Skeletal muscle satellite cell (primary cell): ENCODE data around the gene IFT43.

Experiments
- H3K27me3 ChIP-seq: 2 replicates; pipeline ENCODE4 v1.7.0; 2013; ENCODE audit warnings: low read length; ENCODE audit not compliant: control insufficient read depth, insufficient read depth
- H3K36me3 ChIP-seq: 2 replicates; pipeline ENCODE4 v1.7.0; 2013; ENCODE audit warnings: mild to moderate bottlenecking, control low read depth, low read length; ENCODE audit not compliant: insufficient read depth
- H3K4me1 ChIP-seq: 2 replicates; pipeline ENCODE4 v1.7.0; 2013; ENCODE audit warnings: low read length; ENCODE audit not compliant: control insufficient read depth, insufficient read depth
- H3K4me2 ChIP-seq: 2 replicates; pipeline ENCODE4 v1.7.0; 2013; ENCODE audit warnings: mild to moderate bottlenecking, low read length
- H3K4me3 ChIP-seq: 2 replicates; pipeline ENCODE4 v1.7.0; 2013; ENCODE audit warnings: low read length
- H3K9ac ChIP-seq: 2 replicates; pipeline ENCODE4 v1.7.0; 2013; ENCODE audit warnings: mild to moderate bottlenecking, low read depth, low read length, moderate library complexity
- H3K9me3 ChIP-seq: replicated peaks from 2 replicates; pipeline ENCODE4 v1.7.0; 2013; ENCODE audit warnings: mild to moderate bottlenecking, control low read depth, low read length

The IFT43 gene

DNA sequence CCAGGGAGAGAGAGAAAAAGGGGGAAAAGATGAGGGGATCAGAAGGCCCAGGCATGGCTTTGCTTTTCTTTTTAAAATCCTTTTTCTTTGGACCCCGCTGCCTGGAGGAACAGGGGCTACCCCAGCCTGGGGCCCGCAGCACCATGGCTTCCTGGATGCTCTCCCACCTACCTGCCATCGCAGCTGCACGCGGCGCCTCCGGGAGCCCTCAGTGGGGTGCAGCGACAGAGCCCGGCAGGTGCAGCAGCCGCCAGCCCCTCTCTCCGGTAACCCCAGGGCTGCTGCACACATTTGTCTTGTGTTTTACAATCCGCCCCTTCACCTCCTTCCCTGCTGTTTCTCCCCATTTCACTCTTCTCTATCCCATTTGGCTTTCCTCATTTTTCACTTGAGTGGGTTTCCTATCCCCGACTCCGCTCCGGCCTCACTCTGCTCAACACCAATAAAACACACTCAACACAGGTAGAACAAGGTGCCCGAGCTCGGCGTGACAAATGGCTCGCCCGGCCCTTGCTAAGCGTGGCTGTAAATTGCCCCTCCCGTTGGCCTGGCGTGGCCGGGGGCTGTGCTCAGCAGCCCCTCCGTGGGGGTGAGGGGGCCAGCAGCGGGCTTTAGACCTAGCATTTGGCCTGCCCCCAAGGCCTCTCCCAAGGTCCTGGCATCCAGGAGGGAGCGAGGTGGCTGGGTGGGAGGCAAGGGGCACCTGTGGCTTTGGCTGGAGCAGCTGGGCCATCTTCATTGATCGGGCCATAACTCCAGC, 113.5 kb downstream of the IFT43 start:
- H3K36me3 ChIP-seq, result no peaks in the 10 kb centered on the region
- H3K27me3 ChIP-seq, result peaks cover 40% of the 10 kb centered on the region
- H3K9ac ChIP-seq, result no peak overlapping the region
- H3K4me1 ChIP-seq, result no peaks in the 10 kb centered on the region
- no peak overlapping the region for H3K4me2 ChIP-seq
- no peak overlapping the region for H3K4me3 ChIP-seq
- no peaks in the 10 kb centered on the region for H3K9me3 ChIP-seq

DNA sequence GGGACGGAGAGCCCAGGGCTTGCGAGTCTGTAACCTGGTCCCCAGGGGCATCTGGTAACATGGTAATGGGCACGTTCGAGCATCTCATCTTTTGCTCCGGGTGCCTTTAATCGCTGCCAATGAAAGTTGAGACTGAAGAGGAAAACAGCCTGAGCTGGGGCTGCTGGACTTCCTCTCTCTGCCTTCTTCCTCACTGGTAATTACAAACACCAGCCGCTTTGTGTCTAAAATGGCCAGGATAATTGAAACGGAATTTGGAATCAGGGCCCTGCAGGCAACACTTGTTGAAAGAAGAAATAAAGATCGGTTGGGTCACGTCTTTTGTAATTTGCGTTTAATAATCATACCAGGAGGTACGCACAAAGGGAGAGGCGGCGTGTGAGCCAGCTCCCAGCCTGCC, 114.7 kb downstream of the IFT43 start:
- no peak overlapping the region for H3K4me3 ChIP-seq
- H3K9ac ChIP-seq, result no peak overlapping the region

DNA sequence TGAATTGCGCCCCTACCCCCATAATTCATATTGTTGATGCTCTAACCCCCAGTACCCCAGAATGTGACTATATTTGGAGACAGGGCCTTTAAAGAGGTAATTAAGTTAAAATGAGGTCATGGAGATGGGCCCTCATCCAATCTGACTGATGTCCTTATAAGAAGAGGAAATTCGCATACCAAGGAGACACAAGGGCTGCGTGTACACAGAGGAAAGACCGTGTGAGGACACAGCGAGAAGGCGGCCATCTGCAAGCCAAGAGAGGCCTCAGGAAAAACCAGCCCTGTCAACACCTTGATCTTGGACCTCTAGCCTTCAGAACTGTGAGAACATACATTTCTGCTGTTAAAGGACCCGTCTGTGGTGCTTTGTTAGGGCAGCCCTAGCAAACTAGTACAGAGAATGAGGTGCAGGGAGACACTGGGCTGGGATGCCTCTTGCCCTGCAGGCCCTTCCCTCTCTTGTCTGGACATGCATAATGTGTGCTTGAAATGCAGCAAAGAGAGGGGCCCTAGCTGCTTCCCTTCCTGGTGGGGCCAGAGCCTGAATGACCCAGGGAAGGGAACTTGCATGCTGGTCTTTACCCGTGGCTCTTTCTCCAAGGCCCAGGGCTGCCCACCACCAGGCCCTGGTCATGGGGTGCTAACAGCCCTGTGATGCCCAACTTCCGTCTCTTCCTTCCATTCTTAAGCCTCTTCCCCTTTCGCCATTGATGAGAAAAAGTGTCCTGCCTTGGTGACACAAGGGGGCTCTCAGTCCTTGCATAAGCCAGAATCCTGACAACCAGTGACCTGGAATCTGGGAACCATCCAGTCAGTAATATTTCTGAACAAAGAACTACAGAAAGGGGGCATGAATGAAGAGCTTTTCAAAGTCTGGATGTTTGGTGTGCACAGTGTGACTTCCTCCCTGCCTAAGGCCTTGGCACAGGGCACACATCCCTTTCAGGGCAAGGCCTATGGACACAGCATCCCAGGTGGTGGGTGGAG, 116.1 kb downstream of the IFT43 start:
- Histone ChIP-seq H3K9me3 (no peaks in the 10 kb centered on the region), H3K4me2 (no peak overlapping the region), H3K9ac (no peak overlapping the region), H3K36me3 (no peaks in the 10 kb centered on the region), H3K4me1 (no peaks in the 10 kb centered on the region), H3K27me3 (peaks cover 43% of the 10 kb centered on the region), H3K4me3 (no peak overlapping the region)

More for the DNA sequence above, 114.7 kb downstream of the IFT43 start:
- Histone ChIP-seq H3K36me3 (no peaks in the 10 kb centered on the region), H3K9me3 (no peaks in the 10 kb centered on the region), H3K4me1 (no peaks in the 10 kb centered on the region), H3K4me2 (peak overlapping the region; percentile 48), H3K27me3 (peaks cover 43% of the 10 kb centered on the region)

DNA sequence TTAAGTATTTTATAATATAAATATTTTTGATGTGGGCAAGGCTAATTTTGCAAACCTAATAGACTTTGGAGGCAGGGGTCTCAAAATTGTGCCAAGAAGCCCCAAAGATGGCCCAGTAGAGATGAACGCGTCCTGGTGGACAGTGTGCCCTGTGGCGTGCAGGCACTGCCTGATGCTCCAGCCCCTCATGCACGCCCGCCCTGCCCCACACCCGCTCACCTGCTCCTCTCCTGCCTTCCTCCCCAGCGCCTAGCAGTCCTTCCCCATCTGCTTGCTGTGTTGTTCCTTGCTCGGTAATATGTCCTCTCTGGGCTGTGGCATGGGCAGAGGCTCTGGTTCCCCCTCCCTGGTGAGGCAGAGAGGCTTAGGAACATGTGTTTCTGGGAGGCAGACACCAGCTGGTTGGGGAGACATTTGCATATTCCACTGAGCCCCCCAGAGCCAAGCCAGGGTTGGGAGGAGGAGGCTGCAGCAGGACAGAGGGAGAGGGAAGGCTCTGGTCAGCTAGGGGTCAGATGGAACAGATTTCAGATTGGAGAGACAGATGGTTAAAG, 119.3 kb downstream of the IFT43 start:
- Histone ChIP-seq H3K4me1 (no peaks in the 10 kb centered on the region), H3K36me3 (no peaks in the 10 kb centered on the region), H3K9ac (no peak overlapping the region), H3K9me3 (no peaks in the 10 kb centered on the region), H3K4me2 (no peak overlapping the region), H3K4me3 (no peak overlapping the region), H3K27me3 (peaks cover 40% of the 10 kb centered on the region)

DNA sequence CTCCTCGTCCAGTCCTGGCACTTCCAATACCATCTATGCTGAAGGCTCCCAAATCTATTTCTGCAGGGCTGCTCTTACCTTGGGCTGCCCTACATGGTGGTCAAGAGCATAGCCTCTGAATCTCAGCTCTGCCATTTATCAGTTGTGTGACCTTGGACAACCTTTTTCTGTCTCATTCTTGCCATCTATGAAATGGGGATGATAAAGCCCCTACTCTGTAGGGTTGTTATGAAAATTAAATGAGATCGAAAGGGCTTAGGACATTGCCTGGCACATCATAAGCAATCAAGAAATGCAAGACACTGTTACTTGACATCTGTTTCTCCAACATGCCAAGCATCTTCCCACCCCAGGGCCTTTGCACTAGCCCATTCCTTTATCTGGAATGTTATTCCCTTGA, 120.6 kb downstream of the IFT43 start:
- no peaks in the 10 kb centered on the region for H3K36me3 ChIP-seq

DNA sequence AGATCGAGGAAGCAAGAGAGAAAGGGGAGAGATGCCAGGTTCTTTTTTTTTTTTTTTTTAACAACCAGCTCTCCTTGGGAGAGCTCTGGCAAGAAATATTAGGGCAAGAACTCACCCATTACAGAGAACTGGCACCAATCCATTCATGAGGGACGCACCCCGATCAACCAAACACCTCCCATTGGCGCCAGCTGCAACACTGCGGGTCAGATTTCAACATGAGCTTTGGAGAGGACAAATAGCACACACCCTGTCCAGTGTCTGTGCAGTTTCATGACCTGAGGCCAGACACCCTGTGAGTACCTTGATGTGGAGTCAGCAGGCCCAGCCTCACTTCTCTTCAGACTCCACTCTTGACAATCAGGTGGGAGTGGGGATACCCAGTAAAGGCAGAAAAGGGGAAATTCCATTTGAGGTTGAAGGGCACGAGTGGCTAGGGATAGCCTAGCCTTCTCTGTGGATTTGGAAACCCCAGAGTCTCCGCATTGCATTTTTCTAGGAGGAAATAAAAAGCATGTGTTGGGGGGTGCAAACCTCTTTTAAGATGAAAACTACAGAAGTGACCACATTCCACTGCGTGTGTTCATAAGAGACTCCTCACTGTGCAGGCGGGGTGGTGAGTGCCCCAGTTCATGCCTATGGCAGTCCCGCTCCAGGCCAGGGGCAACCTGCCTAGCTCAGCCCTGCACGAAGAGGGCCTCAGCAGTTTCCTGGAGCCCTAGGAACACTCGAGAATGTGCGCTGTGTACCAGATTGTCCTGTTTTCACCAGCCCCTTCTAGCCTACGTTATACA, 123.7 kb downstream of the IFT43 start:
- no peak overlapping the region for H3K4me2 ChIP-seq
- H3K4me1 ChIP-seq, result no peaks in the 10 kb centered on the region
- no peak overlapping the region for H3K9ac ChIP-seq
- no peak overlapping the region for H3K4me3 ChIP-seq
- no peaks in the 10 kb centered on the region for H3K9me3 ChIP-seq
- H3K36me3 ChIP-seq, result no peaks in the 10 kb centered on the region
- H3K27me3 ChIP-seq, result peaks cover 28% of the 10 kb centered on the region

More for the DNA sequence above, 120.6 kb downstream of the IFT43 start:
- Histone ChIP-seq H3K9ac (no peak overlapping the region), H3K4me1 (no peaks in the 10 kb centered on the region), H3K4me3 (no peak overlapping the region), H3K27me3 (peaks cover 30% of the 10 kb centered on the region), H3K4me2 (no peak overlapping the region), H3K9me3 (no peaks in the 10 kb centered on the region)

GRCh38 chr14:76112889-76113624, 127.5 kb downstream of the IFT43 start:
- no peak overlapping the region for H3K4me2 ChIP-seq

DNA sequence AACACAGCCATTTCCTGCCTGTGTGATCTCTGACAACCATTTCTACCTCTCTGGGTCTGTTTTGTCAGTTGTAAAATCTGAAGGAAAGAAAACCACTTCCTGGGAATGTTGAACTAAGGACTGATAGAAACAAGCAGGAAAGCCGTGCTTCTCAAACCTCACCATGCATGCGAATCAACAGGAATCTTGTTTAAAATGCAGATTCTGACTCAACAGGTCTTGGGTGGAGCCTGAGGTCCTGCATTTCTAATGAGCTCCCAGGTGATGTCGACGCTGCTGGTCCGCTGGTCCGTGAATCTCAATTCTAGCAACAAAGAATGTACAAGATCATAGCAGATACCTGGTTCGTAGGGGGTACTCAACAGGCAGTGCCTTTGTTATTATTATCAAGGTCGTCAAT, 128.1 kb downstream of the IFT43 start:
- Histone ChIP-seq H3K4me1 (no peaks in the 10 kb centered on the region), H3K36me3 (no peaks in the 10 kb centered on the region), H3K9me3 (no peaks in the 10 kb centered on the region), H3K9ac (no peak overlapping the region), H3K4me2 (no peak overlapping the region), H3K27me3 (peaks cover 34% of the 10 kb centered on the region), H3K4me3 (no peak overlapping the region)

More at GRCh38 chr14:76112889-76113624, 127.5 kb downstream of the IFT43 start:
- H3K9ac ChIP-seq, result no peak overlapping the region
- no peaks in the 10 kb centered on the region for H3K36me3 ChIP-seq
- no peaks in the 10 kb centered on the region for H3K9me3 ChIP-seq
- no peak overlapping the region for H3K4me3 ChIP-seq
- H3K4me1 ChIP-seq, result no peaks in the 10 kb centered on the region
- peaks cover 41% of the 10 kb centered on the region for H3K27me3 ChIP-seq

DNA sequence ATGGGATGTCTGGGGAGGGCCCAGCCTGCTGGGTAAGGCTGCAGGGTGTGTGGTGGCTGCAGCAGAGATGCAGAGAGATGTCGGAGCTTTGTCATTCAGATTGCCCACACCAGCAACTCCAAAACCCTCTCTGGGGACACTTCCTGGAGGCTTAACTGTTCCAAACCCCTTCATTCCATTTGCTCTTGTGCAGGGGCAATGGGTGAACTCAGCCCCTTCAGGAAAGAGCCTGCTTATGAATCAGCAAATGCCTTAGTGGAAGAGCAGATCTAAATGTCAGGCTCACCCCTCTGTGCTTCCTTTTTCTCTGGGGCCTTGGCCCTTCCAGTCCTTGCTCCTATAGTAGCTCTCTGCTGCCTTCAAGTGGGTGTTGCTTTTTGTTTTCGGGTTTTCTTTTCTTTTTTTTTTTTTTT, 129.5 kb downstream of the IFT43 start:
- no peak overlapping the region for H3K4me2 ChIP-seq

DNA sequence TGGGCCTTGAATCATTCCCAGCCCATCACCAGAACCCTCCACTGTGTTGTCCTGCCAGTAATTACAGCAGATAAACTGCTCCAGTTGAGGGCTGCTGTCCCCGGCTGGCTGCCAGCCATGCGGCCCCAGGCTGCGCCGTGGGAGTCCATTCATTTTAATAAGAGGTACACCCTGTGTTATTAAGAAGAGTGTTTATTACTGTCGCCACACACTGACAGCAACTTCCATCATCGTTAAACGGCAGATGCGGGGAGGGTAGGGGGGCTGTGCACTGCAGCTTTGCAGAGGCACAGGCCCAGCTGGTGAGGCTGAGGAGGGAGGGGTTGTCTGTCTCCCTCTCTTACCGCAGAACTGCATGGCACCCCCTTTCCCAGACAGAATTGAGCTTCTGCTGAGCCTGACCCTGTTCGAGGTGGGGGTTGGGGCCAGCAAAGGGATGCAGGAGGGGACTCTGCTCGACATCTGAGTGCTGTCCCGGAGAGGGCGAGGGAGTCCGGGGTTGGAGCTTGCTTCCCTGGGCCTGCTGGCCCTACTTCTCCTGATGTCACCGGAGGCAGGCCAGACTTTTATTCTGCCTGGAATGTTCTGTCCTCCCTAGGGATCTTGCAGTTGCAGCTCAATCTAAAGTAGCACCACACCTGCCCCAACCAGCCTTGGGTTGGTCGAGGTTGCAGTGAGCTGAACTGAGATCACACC, 132.4 kb downstream of the IFT43 start:
- Histone ChIP-seq H3K4me1 (no peaks in the 10 kb centered on the region), H3K9me3 (no peaks in the 10 kb centered on the region), H3K9ac (no peak overlapping the region), H3K4me3 (no peak overlapping the region), H3K4me2 (no peak overlapping the region), H3K27me3 (peaks cover 28% of the 10 kb centered on the region), H3K36me3 (no peaks in the 10 kb centered on the region)

More for the DNA sequence above, 129.5 kb downstream of the IFT43 start:
- Histone ChIP-seq H3K27me3 (peaks cover 30% of the 10 kb centered on the region), H3K4me1 (no peaks in the 10 kb centered on the region), H3K36me3 (no peaks in the 10 kb centered on the region), H3K9me3 (no peaks in the 10 kb centered on the region), H3K4me3 (no peak overlapping the region), H3K9ac (no peak overlapping the region)
